ENCODE measurements around the gene FILIP1L.
A peak's percentile ranks its signal among the peaks of the same experiment; 100 is the strongest.

FILIP1L gene

GRCh38 chr3:100068826-100069225 lies 45.5 kb downstream of the FILIP1L start:
- DNase-seq (ENCODE audit: low spot score), result peak; percentile 72
- in situ Hi-C loops (cut with MboI; ENCODE audit: low sequenced_read_pairs, unreplicated experiment), result loop anchor here (10.0 kb wide), 1 partner anchor 186 kb away; no protein-coding TSS in a partner anchor
- TF ChIP-seq CTCF (IDR thresholded peaks at IDR 0.05; ENCODE audit: borderline replicate concordance, control extremely low read depth, extremely low read depth, insufficient read depth, missing control alignments), result peak; percentile 87

GRCh38 chr3:100067589-100067988 lies 46.7 kb downstream of the FILIP1L start:
- TF ChIP-seq CTCF (IDR thresholded peaks at IDR 0.05; ENCODE audit: borderline replicate concordance, control extremely low read depth, extremely low read depth, insufficient read depth, missing control alignments), result no peak
- in situ Hi-C loops (cut with MboI; ENCODE audit: low sequenced_read_pairs, unreplicated experiment), result loop anchor here (10.0 kb wide), 1 partner anchor 187 kb away; no protein-coding TSS in a partner anchor

GRCh38 chr3:100063929-100064461 lies 50.3 kb downstream of the FILIP1L start:
- DNase-seq (ENCODE audit: low spot score), result no peak
- in situ Hi-C loops (cut with MboI; ENCODE audit: low sequenced_read_pairs, unreplicated experiment), result loop anchor here (10.0 kb wide), 1 partner anchor 191 kb away; no protein-coding TSS in a partner anchor
- no peak for TF ChIP-seq CTCF (IDR thresholded peaks at IDR 0.05; ENCODE audit: borderline replicate concordance, control extremely low read depth, extremely low read depth, insufficient read depth, missing control alignments)

More at GRCh38 chr3:100067589-100067988, 46.7 kb downstream of the FILIP1L start:
- DNase-seq (ENCODE audit: low spot score), result no peak

GRCh38 chr3:100062665-100063064 lies 51.6 kb downstream of the FILIP1L start:
- in situ Hi-C loops (cut with MboI; ENCODE audit: low sequenced_read_pairs, unreplicated experiment), result loop anchor here (10.0 kb wide), 1 partner anchor 192 kb away; no protein-coding TSS in a partner anchor
- DNase-seq (ENCODE audit: low spot score), result no peak
- no peak for TF ChIP-seq CTCF (IDR thresholded peaks at IDR 0.05; ENCODE audit: borderline replicate concordance, control extremely low read depth, extremely low read depth, insufficient read depth, missing control alignments)

GRCh38 chr3:100060685-100061484 lies 53.4 kb downstream of the FILIP1L start:
- in situ Hi-C loops (cut with MboI; ENCODE audit: low sequenced_read_pairs, unreplicated experiment), result loop anchor here (10.0 kb wide), 1 partner anchor 194 kb away; no protein-coding TSS in a partner anchor
- no peak for TF ChIP-seq CTCF (IDR thresholded peaks at IDR 0.05; ENCODE audit: borderline replicate concordance, control extremely low read depth, extremely low read depth, insufficient read depth, missing control alignments)
- DNase-seq (ENCODE audit: low spot score), result no peak

GRCh38 chr3:100059472-100059871 lies 54.8 kb downstream of the FILIP1L start:
- in situ Hi-C loops (cut with MboI; ENCODE audit: low sequenced_read_pairs, unreplicated experiment), result no loop called here
- no peak for TF ChIP-seq CTCF (IDR thresholded peaks at IDR 0.05; ENCODE audit: borderline replicate concordance, control extremely low read depth, extremely low read depth, insufficient read depth, missing control alignments)
- no peak for DNase-seq (ENCODE audit: low spot score)
